Glomerular visceral epithelial cell (primary cell): Measurements from ENCODE around the gene AHNAK2.
"Not testable (repeated sequence)": the region's sequence is repeated elsewhere in the genome, so short reads cannot be mapped to it uniquely, and the experiment has no call there.

Experiments used
- DNase-seq: peaks from one replicate; pipeline ENCODE4 v3.0.0-alpha.2; 2016; ENCODE audit errors: extremely low spot score

Gene AHNAK2

DNA sequence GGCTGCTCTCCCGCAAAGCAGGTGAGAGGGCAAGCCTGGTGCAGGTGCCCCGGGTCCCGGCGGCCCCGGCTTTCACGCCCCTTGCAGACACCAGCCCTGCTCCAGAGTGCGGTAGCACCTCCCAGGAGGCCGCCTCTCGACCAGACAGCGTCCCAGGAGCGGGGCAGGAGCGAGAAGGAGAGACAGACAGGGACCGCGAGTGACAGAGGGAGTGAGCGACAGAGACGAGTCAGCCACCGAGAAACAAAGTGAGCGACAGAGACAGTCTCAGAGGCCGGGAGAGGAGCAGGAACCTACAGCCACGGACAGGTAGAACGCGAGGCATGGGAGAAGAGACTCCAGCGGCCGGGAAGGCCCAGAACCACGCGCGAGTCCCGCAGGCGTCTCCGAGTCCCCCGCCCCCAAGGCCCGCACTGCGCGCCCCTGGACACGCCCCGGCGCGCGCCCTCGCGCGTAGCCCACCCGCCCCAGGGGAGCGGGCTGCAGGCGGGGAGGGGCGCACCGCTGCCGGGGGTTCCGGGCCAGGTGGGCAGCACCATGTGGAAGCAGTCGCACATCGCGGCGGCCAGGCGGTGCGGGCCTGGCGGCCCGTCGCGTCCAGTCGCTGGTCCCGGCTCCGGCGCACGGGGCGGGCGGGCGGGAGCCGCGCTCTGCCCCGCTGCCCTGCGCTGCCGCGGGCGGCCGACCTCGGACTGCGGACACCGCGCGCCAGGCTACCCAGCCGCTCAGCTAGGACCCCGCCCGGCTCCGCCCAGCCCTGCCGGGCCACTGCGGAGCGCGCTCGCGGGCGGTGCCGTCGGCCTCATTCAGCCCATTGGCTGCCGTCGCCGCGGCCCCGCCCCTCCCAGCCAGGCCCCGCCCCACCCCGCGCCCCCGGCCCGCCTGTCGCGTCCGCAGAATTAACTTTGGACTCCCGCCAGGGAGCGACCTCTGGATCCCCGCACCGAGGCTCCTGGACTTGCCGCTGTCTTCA is at the start of gene AHNAK2:
Gene AHNAK2 (minus strand): TSS at position 694 of the 973 bp plus-strand sequence. CDS start 137 bp downstream, at position 557.
- peak; percentile 80 for DNase-seq

DNA sequence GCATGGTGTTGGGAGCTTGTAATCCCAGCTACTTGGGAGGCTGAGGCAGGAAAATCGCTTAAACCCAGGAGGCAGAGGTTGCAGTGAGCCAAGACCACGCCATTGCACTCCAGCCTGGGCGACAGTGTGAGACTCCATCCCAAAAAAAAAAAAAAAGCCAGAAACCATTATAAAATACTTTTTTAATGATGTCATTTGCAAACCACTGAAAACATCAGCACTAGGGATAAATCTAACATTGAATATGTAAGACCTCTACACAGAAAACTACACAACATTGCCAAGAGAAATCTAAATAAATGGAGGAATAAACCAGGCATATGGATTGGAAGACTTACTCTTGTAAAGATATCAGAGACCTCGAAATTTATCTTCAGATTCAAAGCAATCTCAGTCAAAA is 49.5 kb upstream of the AHNAK2 start:
- not testable (repeated sequence) for DNase-seq

DNA sequence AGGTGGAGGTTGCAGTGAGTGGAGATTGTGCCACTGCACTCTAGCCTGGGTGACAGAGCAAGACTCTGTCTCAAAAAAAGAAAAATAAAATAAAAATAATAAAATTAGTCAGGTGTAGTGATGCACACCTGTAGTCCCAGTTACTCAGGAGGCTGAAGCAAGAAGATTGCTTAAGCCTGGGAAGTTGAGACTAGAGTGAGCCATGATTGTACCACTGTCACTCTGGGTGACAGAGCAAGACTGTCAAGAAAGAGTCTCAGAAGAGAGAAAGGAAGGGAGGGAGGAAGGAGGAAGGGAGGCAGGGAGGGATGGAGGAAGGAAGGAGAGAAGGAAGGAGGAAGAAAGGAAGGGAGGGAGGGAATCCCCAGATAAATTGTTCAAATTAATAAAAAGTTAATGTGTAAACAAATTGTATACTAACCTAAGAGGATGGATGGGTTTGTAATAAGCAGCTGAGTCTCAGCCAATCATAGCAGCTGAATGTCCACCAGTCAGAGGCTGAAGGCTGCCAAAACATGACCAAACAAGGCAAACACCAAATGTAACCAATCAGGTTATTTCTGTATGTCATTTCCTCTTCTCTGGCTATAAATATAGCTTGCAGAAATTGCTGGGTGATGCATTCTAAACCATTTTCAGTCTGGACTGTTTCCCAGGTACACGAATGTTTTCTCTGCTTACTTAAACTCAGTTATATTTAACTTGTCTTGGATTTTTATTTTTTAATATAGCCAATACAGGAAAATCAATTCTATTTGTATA is 48.8 kb upstream of the AHNAK2 start:
- no peak for DNase-seq

DNA sequence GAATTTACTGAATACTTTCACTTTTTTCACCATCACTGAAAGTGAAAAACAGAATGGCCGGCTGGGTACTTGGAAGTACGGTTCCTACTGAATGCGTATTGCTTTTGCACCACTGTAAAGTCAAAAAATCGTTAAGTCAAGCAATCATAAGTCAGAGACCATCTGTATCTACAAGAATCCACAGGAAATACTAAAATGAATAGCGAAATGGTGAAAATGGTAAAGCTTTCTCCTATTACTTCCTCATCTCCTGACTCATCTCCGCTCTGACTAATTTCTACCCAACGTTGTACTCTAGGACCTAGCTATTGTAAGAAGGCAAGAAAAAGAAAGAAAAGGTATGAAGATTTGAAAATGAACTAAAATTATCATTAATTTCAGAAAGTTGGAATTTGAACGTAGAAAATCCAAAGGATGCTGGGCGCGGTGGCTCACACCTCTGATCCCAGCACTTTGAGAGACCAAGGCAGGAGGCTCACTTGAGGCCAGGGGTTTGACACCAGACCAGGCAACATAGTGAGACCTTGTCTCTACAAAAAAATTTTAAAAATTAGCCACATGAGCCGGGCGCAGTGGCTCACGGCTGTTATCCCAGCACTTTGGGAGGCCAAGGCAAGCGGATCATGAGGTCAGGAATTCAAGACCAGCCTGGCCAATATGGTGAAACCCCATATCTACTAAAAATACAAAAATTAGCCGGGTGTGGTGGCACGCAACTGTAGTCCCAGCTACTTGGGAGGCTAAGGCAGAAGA is 48.0 kb upstream of the AHNAK2 start:
- DNase-seq: peak; percentile 52

DNA sequence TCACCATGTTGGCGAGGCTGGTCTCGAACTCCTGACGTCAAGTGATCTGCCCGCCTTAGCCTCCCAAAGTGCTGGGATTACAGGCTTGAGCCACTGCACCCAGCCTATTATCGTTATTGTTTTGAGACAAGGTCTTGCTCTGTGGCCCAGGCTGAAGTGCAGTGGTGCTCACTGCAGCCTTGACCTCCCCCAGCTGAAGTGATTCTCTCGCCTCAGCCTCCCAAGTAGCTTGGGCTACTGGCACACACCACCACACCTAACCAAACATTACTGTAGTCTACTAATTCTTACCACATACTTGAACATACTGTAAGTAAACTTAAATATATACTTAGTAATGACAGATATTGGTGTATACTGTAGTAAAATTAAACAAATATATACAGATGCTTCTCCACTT is 47.3 kb upstream of the AHNAK2 start:
- DNase-seq: no peak

DNA sequence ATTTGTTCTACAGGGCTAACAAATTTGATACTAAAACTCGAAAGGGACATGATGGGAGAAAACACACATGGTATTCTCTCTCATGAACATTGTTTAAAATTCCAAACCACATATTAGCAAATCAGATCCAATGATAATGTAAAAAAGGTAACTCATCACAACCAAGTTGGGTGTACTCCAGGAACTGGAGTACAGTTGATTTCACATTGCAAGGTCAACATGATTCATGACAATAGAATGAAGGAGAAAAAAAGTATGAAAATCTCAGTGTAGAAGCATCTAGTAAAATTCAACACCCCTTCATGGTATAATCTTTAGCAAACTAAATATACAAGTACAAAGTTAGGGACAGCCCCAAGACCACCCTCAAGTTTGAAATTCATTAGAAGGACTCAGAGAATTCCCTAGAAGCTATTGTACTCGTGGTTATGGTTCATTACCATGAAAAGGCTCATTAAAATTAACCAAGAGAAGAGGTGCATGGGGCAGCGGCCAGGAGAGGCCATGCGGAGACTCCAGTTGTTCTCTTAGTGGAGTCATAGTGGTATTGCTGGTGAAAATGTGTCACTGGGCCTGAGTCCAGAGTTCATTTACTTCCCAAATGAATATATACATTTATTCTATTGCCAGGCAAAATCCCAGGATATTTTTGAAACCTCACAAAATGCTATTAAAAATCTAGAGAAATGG is 45.8 kb upstream of the AHNAK2 start:
- DNase-seq: peak; percentile 78

DNA sequence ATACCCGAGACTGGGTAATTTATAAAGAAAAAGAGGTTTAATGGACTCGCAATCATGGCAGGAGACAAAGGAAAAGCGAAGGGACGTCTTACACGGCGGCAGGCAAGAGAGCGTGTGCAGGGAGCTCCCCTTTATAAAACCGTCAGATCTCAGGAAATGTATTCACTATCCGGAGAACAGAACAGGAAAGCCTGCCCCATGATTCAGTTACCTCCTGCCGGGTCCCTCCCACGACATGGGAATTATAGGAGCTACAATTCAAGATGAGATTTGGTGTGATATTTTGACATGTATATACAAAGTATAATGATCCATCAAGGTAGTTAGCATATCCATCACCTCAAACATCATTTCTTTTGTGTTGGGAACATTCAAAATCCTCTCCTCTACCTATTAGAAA is 45.0 kb upstream of the AHNAK2 start:
- DNase-seq: no peak

DNA sequence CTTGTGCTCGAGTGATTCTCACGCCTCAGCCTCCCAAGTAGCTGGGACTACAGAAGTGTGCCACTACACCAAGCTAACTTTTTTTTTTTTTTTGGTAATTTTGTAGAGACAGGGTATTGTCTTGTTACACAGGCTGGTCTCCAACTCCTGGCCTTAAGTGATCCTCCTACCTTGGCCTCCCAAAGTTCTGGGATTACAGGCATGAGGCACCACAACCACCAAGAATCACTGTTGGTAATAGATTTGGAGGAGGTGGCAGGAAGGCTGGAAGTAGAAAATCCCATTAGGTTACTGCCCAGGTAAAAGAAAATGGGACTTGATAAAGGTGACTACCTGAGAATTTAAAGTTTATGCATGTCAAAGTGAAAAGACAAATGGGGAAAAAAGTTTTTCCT is 44.1 kb upstream of the AHNAK2 start:
- DNase-seq: no peak

DNA sequence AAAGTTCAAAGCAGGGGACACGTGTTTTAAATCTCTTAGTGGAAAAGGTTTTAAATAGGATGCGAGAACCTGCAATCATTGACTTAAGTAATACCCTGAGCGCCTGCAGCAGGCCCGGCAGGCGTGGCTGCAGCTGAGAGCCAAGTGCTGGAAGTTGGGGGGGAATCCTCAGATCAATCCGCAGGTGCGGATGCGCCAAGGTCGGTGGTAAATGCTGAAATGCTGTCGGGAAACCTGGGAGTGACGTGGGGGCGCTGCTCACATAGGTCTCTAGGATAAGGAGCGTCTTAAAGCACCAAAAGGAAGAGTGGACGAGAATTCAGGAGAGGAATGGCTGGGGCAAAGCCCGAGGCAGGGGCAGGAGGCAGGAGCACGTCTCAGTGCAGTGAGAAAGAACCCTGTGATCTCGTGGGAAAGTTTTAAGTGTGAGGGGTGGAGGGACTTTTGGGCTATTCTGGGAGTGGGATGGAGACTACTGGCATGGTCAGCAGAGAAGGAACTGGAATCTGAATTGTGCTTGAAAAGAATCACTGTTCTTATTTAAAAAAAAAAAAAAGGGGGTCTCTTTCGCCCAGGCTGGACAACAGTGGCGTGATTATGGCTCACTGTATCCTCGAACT is 43.6 kb upstream of the AHNAK2 start:
- peak; percentile 66 for DNase-seq

DNA sequence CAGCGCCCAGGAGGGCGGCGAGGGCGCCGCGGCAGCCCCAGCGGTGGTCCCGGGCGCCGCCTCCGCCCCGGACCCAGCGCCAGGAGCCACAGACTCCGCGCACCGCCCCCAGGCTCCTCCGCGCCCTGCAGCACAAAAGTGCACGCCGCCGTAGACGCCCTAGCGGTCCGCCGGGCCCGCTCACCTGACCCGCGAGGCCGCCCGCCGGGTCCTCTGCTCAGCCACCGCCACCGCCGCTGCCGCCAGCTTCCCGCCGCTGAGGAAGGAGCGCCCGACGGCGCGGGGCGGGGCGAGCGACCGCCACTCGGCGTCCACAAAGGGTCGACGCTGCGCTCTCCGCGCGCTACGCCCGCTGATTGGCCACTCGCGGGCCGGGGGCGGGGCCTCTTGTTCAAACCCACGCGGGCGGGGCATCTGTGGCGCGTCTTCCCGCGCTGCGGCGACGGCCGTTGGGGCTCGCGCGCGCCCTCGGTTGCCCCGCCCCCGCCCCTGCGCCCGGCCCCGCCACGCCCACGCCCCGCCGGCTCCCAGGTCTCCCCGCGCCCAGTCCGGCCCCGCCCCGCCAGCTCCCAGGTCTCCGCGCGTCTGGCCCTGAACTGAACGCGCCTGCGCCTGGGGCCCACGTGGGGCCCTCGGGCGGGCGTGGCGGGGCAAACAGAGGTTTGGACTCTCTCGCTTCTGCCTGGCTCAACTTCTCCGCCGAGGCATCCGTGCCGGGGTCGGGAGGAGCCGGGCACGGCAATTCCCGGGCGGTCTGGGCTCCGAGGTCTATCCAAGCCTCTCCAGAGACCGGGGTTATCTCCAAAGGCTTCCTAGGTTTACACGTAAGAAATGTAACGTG is 42.9 kb upstream of the AHNAK2 start, which contains the start of gene CDCA4:
Gene CDCA4 (minus strand): TSS at position 269 of the 841 bp plus-strand sequence. CDS start 9,154 bp downstream, outside the sequence.
- peak; percentile 98 for DNase-seq

DNA sequence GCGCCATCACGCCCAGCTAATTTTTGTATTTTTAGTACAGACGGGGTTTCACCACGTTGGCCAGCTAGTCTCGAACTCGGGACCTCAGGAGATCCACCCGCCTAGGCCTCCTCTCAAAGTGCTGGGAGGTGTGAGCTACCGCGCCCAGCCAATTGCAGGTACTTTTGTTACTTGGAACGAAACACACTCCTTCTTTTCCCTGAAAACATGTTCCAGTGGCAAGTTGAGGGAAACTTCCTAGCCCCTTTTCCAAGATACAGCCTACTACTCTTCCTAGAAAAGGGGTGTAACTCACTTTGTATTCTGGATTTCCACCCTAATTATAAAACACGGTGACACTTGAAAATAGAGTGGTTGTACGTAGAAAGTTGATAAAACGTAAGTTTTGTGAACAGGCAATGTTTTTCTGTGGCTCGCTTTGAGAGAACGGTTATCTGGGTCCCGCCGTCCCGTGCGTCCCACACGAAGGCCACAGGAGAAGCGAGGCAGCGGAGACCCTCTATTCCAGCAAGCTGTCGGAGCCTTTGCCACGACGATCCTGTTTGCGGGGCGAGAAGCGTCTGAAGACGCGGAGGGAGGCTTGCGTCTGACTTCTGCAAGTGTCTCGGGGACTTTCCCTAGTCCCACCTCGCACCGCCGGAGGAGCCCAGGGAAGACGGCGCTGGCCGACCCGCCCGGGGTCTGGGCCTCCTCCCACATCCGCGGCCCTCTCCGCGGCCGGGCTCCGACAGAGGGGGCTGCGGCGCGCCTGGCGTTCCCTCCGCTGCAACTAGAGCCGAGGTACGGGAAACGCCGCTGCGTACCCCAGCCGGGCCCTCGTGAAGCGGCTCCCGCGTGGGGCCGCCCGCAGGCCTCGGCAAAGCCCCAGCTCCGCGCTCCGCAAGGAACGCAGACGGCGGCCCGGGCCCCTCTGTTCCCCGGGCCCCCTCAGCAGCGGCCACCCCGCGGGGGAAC is 42.0 kb upstream of the AHNAK2 start:
- peak; percentile 46 for DNase-seq

DNA sequence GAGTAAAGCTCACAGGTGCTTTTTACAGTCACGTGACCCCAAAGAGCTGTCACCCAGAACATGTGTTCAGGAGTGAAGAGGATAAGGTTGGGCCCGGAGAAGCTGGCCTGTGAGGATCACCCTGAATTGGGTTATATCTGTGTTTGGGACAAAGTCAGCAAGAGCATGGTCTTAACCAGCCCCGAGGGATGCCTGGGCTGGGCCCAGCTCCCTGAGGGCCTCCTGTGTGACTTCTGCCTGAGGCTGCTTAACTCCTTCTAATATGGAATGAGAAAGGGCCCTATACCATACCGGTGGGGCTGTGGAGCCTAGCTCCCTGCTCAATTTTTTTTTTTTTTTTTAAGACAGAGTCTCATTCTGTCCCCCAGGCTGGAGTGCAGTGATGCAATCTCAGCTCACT is 40.2 kb upstream of the AHNAK2 start:
- no peak for DNase-seq

DNA sequence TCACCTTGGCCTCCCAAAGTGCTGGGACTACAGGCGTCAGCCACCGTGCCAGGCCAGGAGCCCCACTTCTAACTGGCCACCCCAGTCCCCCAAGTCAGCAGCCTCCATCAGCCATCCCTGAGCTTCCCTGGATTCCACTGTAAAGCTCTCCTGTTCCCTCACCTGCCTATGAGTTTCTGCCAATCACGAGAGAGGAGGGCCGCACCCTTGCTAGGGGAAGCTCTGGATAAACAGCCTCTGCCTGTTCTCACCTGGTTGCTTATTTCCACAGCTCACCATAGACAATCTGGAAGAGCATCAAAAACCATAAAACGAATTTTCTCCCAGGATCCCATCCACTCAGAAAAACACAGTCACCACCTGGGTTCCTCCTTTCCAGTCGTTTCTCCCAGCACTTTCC is 37.7 kb upstream of the AHNAK2 start:
- DNase-seq: no peak

DNA sequence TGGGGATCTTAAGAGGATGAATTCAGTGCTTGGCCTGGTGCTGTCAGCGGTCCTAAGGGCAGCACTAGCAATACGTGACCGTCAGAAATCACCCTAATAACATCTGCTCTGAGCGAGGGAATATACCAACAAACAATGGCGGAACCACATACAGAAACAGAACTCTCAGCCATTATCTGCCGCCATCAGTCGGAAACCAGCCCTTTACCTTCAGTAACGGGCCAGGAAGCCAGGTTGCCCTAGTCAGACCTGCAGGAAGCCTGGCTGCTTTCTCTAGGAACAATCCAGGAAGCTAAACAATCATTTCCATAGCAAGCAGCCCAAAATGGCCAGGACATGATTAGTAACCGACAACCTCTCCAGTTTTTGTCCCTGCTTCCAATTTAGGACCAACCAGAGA is 37.1 kb upstream of the AHNAK2 start:
- no peak for DNase-seq

DNA sequence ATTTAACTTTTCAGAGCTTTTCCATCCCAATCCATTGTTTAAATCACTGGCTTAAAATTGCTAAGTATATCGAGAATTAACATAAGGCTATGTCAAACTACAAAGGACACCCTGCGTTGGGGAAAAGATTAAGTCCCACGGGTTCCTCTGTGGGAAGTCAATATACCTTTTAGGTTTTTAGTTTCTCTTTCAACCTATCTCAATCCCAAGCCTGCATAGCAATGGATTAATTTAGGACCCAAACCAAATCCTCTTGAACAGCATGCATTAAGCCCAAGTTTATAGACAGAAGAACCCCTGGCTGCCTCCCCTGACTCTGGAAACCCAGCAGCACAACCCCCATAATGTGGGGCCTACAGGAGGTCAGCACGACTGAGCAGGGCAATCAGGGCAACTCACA is 36.5 kb upstream of the AHNAK2 start:
- no peak for DNase-seq

DNA sequence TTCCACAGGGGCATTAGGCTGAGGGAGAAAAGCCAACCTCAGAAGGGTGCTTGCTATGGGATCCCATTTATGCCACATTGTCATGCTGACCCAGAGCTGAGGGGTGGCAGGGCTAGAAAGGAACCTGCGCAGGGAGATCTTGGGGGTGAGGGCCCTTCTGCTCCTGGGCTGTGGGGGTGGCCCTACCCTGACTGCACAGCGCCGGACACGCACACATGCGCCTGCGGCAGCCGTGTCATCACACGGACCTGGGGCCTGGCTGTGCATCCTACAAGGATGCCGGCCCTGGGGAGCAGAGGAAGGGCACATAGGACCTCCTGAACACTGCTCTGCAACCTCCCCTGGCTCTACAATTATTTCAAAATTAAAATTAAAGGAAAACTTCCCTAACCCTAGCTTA is 35.9 kb upstream of the AHNAK2 start:
- DNase-seq: no peak

DNA sequence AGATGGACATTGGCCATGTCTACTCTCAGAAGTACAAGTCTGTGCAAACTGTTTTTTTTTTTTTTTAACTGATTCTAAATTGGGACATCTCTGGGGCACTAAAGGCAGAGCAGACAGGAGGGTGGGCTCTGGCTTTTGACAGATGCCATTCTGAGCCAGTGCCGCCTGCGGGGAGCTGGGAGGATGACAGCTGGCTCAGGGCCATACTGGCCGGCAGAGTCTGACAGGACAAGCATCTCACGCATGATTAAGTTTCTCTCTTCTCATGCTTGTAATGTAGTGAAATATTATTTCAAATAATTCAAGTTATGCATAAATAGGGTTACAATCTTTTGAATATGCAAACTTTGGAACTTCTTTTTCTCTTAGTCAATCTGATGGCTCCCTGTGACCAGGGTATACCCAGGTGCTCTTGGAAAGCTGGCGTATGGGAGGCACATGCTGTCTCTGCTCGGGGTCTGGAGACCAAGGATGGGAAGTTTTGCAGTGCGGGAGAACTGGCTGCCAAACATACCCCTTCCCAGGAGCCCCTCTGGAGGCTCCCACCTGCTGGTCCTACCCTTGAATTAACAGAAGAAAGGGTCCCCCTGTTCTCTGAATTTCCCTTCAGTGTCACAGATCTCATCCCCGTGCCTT is 35.1 kb upstream of the AHNAK2 start:
- DNase-seq: peak; percentile 62
